ENCODE measurements around the gene DPM2. TPM values are rescaled to one million over a fixed set of nuclear protein-coding genes. Genes with fewer than 3 reads are reported as not detected.

DPM2 gene
- total RNA-seq, 2 experiments from 2014 or later: 55.4 to 57.6 TPM

GRCh38 chr9:127966416-127967150 is 28.9 kb upstream of the DPM2 start:
- Mint-ChIP-seq H3K27ac (peak overlapping the region; percentile 95), H3K9me3 (no peaks in the 10 kb centered on the region), H3K27me3 (no peaks in the 10 kb centered on the region), H3K4me1 (peaks cover 98% of the 10 kb centered on the region), H3K4me3 (peak overlapping the region; percentile 74), H3K36me3 (peaks cover 31% of the 10 kb centered on the region)
- no peak for DNase-seq

DNA sequence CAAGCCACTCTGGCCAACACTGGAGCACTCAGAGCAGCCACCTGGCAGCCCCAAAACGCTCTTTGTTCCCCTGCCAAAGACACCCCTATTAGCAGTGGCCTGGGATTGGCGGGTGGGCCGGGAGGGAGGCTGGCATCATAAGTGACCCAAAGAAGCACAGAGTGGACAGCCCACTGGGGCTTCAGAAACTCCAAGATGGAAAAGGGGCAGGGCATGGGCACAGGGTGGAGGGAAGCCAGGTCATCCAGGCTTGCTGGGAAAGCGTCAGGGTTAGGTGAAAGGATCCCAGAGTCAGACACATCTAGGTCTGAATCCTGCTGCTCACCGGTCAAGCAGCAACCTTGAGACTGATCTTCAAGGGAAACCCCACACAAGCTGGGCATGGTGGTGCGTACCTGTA is 28.3 kb upstream of the DPM2 start:
- Mint-ChIP-seq H3K4me1 (peaks cover 99% of the 10 kb centered on the region), H3K36me3 (peaks cover 35% of the 10 kb centered on the region), H3K27me3 (no peaks in the 10 kb centered on the region), H3K9me3 (peaks cover 2% of the 10 kb centered on the region), H3K27ac (peak overlapping the region; percentile 95), H3K4me3 (peak overlapping the region; percentile 74)
- DNase-seq: no peak

- Mint-ChIP-seq H3K4me3 (peak overlapping the region; percentile 60), H3K36me3 (peaks cover 47% of the 10 kb centered on the region), H3K27ac (peak overlapping the region; percentile 95), H3K27me3 (no peaks in the 10 kb centered on the region), H3K9me3 (peaks cover 7% of the 10 kb centered on the region), H3K4me1 (peaks cover 99% of the 10 kb centered on the region)
- no peak for DNase-seq
These were observed 25.9 kb upstream of the DPM2 start for GRCh38 chr9:127963359-127964064.

DNA sequence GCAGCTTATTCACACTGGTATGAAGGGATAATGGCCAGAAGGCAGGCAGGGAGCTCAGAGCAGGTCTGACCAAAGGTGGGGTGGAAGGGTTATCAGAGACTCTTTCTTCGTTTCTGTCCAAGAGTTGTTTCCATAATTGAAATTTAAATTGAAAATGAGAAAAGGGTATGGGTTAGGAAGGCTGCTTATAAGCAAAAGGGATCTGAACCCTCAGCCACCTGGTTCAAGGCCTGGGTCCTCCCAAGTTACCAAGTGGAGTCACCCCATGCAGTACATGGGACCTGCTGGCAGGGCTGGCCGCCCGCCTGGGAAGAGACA is 25.3 kb upstream of the DPM2 start:
- Mint-ChIP-seq H3K36me3 (peaks cover 48% of the 10 kb centered on the region), H3K27me3 (no peaks in the 10 kb centered on the region), H3K4me3 (peak overlapping the region; percentile 60), H3K9me3 (peaks cover 7% of the 10 kb centered on the region), H3K4me1 (peaks cover 97% of the 10 kb centered on the region), H3K27ac (peak overlapping the region; percentile 95)
- no peak for DNase-seq

- Mint-ChIP-seq H3K27ac (peak overlapping the region; percentile 95), H3K4me1 (peaks cover 94% of the 10 kb centered on the region), H3K4me3 (no peak overlapping the region), H3K9me3 (peaks cover 7% of the 10 kb centered on the region), H3K27me3 (no peaks in the 10 kb centered on the region), H3K36me3 (peaks cover 50% of the 10 kb centered on the region)
- DNase-seq: no peak
These were observed 24.6 kb upstream of the DPM2 start for GRCh38 chr9:127962278-127962677.

DNA sequence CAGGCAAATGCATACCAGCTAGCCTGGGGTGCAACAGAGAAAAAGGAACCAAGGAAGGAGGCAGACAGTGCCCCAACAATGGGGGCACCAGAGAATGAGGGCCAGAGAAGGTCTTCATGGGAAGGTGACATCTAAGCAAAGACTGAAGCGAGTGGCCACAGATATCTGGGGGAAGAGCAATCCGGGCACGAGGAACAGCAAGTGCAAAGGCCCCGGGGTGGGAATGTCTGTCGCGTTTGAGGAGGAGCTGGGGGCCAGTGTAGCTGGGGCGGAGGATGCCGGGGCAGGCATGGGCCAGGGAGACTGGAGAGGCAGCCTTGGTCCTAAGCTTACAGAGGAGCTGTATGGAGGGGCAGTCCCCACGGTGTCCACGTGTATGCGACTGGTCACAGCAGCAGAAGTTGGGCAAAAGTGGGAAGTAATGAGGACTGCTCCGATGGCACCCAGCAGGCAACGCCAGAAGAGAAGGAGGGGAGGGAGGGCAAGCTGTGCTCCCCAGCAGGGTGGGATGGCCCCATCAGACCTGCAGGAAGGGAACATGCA is 24.0 kb upstream of the DPM2 start:
- peaks cover 92% of the 10 kb centered on the region for H3K4me1 Mint-ChIP-seq
- H3K4me3 Mint-ChIP-seq: no peak overlapping the region
- H3K27ac Mint-ChIP-seq: peak overlapping the region; percentile 95
- H3K9me3 Mint-ChIP-seq: peaks cover 7% of the 10 kb centered on the region
- H3K27me3 Mint-ChIP-seq: no peaks in the 10 kb centered on the region
- peaks cover 50% of the 10 kb centered on the region for H3K36me3 Mint-ChIP-seq
- no peak for DNase-seq

GRCh38 chr9:127961155-127961490 is 23.5 kb upstream of the DPM2 start:
- Mint-ChIP-seq H3K27ac (peak overlapping the region; percentile 95), H3K9me3 (peaks cover 7% of the 10 kb centered on the region), H3K27me3 (no peaks in the 10 kb centered on the region), H3K4me3 (no peak overlapping the region), H3K4me1 (peaks cover 88% of the 10 kb centered on the region), H3K36me3 (peaks cover 50% of the 10 kb centered on the region)
- DNase-seq: no peak

DNA sequence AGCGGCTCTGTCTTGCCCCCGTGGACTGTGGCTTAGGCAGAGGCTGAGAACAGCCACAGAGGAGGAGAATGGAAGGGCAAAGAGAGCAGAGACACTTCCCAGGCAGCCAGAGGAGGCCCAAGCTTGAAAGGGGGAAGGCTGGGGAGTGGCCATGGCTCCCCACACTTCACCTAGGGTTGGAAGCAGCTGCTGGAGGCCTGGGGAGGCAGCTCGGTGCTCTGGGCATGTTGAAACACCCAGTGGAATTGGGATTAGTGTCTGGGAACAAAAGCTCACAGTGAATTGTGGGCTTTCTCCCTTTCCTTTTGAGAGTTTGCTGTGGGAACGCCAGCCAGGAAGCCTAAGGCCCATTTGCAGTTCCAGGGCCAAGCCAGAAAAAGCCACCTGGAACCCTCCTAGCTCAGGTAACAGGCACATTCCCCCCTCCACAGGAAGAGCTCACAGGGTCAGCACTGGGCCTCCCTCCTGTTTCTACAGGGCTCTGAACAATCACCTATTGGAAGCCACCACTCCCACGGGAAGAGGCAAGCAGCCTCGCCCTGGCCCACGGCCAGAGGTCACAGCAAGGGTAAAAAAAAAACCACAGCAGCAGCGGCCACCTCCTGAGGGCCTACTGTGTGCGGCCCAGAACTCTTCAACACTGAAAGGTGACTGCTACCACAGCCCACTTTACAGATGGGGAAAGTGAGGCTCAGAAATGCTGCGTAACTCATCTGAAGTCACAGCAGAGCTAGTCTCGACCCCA is 22.9 kb upstream of the DPM2 start:
- peak overlapping the region; percentile 95 for H3K27ac Mint-ChIP-seq
- DNase-seq: no peak
- peaks cover 88% of the 10 kb centered on the region for H3K4me1 Mint-ChIP-seq
- peaks cover 53% of the 10 kb centered on the region for H3K36me3 Mint-ChIP-seq
- peaks cover 7% of the 10 kb centered on the region for H3K9me3 Mint-ChIP-seq
- H3K4me3 Mint-ChIP-seq: no peak overlapping the region
- no peaks in the 10 kb centered on the region for H3K27me3 Mint-ChIP-seq

- peak overlapping the region; percentile 6 for H3K4me3 Mint-ChIP-seq
- H3K27me3 Mint-ChIP-seq: no peaks in the 10 kb centered on the region
- peaks cover 88% of the 10 kb centered on the region for H3K4me1 Mint-ChIP-seq
- no peak for DNase-seq
- H3K27ac Mint-ChIP-seq: peak overlapping the region; percentile 95
- peaks cover 48% of the 10 kb centered on the region for H3K36me3 Mint-ChIP-seq
- H3K9me3 Mint-ChIP-seq: peaks cover 7% of the 10 kb centered on the region
These were observed 22.3 kb upstream of the DPM2 start for GRCh38 chr9:127959841-127960409.

DNA sequence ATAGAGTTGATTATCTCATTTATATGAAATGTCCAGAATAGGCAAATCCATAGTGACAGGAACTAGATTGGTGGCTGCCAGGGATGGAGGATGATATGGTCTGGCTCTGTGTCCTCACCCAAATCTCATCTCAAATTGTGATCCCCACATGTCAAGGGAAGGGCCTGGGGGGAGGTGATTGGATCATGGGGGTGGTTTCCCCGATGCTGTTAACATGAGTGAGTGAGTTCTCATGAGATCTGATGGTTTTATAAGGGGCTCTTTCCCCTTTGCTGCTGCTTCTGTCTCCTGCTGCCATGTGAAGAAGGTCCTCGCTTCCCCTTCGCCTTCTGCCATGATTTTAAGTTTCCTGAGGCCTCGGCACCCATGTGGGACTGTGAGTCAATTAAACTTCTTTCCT is 21.7 kb upstream of the DPM2 start:
- no peak overlapping the region for H3K4me3 Mint-ChIP-seq
- no peaks in the 10 kb centered on the region for H3K27me3 Mint-ChIP-seq
- no peak for DNase-seq
- H3K9me3 Mint-ChIP-seq: peaks cover 7% of the 10 kb centered on the region
- H3K4me1 Mint-ChIP-seq: peaks cover 88% of the 10 kb centered on the region
- peaks cover 48% of the 10 kb centered on the region for H3K36me3 Mint-ChIP-seq
- H3K27ac Mint-ChIP-seq: peak overlapping the region; percentile 95

GRCh38 chr9:127958728-127959127 is 21.1 kb upstream of the DPM2 start:
- Mint-ChIP-seq H3K4me1 (peaks cover 88% of the 10 kb centered on the region), H3K27me3 (no peaks in the 10 kb centered on the region), H3K4me3 (peak overlapping the region; percentile 18), H3K27ac (peak overlapping the region; percentile 95), H3K36me3 (peaks cover 48% of the 10 kb centered on the region), H3K9me3 (peaks cover 7% of the 10 kb centered on the region)
- no peak for DNase-seq

DNA sequence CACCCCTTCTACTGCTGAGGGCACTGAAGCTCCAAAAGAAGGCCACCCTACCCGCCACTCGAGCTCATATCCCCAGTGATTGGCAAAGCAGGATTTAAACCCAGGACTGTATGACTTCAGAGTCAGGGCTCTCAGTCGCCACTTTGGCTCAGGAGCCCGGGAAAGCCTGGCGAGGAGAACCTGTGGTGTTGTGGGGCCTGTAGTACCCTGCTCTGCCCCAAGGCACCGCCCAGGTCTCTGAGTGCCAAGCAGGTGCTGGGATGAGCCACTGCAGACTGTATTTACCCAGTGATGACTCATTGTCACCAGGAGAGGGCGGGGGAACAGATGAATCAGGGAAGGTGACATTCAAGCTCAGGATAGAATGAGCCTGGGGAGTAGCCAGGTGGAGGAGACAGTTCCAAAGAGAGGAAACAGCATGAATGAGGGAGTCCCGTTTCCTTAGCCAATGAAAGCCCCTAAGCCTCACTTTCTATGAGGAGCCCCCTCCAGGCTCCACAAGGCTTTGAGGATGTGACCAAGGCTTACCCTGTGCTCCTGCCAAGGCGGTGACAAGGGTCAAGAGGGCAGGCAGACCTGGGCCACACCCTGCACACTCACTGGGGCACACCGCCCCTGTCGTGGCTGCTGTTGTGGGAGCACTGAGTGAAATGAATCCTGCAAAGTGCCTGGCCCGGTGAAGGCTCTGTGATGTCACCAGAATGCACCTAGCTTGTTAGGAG is 17.8 kb upstream of the DPM2 start:
- H3K27ac Mint-ChIP-seq: peak overlapping the region; percentile 85
- peaks cover 38% of the 10 kb centered on the region for H3K36me3 Mint-ChIP-seq
- peak; percentile 88 for DNase-seq
- H3K4me3 Mint-ChIP-seq: peak overlapping the region; percentile 24
- H3K27me3 Mint-ChIP-seq: no peaks in the 10 kb centered on the region
- H3K9me3 Mint-ChIP-seq: peaks cover 5% of the 10 kb centered on the region
- peaks cover 84% of the 10 kb centered on the region for H3K4me1 Mint-ChIP-seq

GRCh38 chr9:127954831-127955293 is 17.2 kb upstream of the DPM2 start:
- no peaks in the 10 kb centered on the region for H3K27me3 Mint-ChIP-seq
- peaks cover 38% of the 10 kb centered on the region for H3K36me3 Mint-ChIP-seq
- H3K4me3 Mint-ChIP-seq: peak overlapping the region; percentile 24
- peak overlapping the region; percentile 85 for H3K27ac Mint-ChIP-seq
- H3K4me1 Mint-ChIP-seq: peaks cover 84% of the 10 kb centered on the region
- no peak for DNase-seq
- H3K9me3 Mint-ChIP-seq: peaks cover 4% of the 10 kb centered on the region

GRCh38 chr9:127953768-127954505 is 16.3 kb upstream of the DPM2 start:
- DNase-seq: peak; percentile 56
- Mint-ChIP-seq H3K9me3 (peaks cover 3% of the 10 kb centered on the region), H3K27me3 (no peaks in the 10 kb centered on the region), H3K36me3 (peaks cover 29% of the 10 kb centered on the region), H3K4me3 (peak overlapping the region; percentile 44), H3K4me1 (peaks cover 79% of the 10 kb centered on the region), H3K27ac (peak overlapping the region; percentile 85)

Measured in activated naive CD8-positive, alpha-beta T cell treated with anti-CD3 and anti-CD28 coated beads for 36 hours (primary cell).